Vagina (tissue), 2 donors: Measurements from ENCODE around the gene TSC2. TPM values are rescaled to one million over a fixed set of nuclear protein-coding genes. Genes with fewer than 3 reads are reported as not detected.

Source experiments
- DNase-seq, 2 donors: peaks; one replicate each; pipeline ENCODE4 v3.0.0-alpha.2; 2017; ENCODE audit errors: extremely low spot score in 2 of 2
- H3K27ac ChIP-seq: fragments of 200-600 bp; sonication (generic); one replicate; pipeline ENCODE4 v1.5.1; 2019
- H3K27me3 ChIP-seq: fragments of 200-600 bp; sonication (generic); one replicate; pipeline ENCODE4 v1.5.1; 2019
- H3K36me3 ChIP-seq, 2 donors: fragments of 200-600 bp; sonication (generic); one replicate each; pipeline ENCODE4 v1.5.1; 2017 to 2019
- H3K4me1 ChIP-seq: fragments of 200-600 bp; sonication (generic); one replicate; pipeline ENCODE4 v1.5.1; 2019
- H3K4me3 ChIP-seq, 2 donors: fragments of 200-600 bp; sonication (generic); 1 replicate in 1 of 2; 2 replicates in 1 of 2; pipeline ENCODE4 v1.5.1; 2016 to 2019
- H3K9me3 ChIP-seq: fragments of 200-600 bp; sonication (generic); one replicate; pipeline ENCODE4 v1.5.1; 2019
- CTCF ChIP-seq, 3 experiments: fragments of 450-650 bp in 2 of 3; fragments of 200-600 bp in 1 of 3; sonication (generic) in 1 of 3; IDR thresholded peaks; one replicate each; pipeline ENCODE4 v1.5.1; 2017 to 2019; ENCODE audit warnings: antibody characterized with exemption in 3 of 3, mild to moderate bottlenecking in 2 of 3, moderate library complexity in 2 of 3
- POLR2A ChIP-seq, 2 donors: fragments of 450-650 bp; IDR thresholded peaks; one replicate each; pipeline ENCODE4 v1.6.1; 2017; ENCODE audit warnings: antibody characterized with exemption in 2 of 2, mild to moderate bottlenecking in 2 of 2, moderate library complexity in 2 of 2
- POLR2AphosphoS5 ChIP-seq, 2 donors: sonication (generic); formaldehyde crosslinking; IDR thresholded peaks; one replicate each; pipeline ENCODE4 v1.9.0; 2017; ENCODE audit warnings: antibody characterized with exemption in 2 of 2, mild to moderate bottlenecking in 2 of 2, low read depth in 1 of 2; ENCODE audit not compliant: insufficient read depth in 1 of 2
- intact Hi-C: fragments of 100-400 bp; cut with DNase I; formaldehyde crosslinking; loops from one replicate; pipeline ENCODE4 v1.15.1; 2023
- total RNA-seq: library from RNA; depleted of rRNA; stranded (reverse); fragments of >200 nt; gene quantifications from one replicate; pipeline ENCODE4 v1.2.3, GENCODE V29; 2016

TSC2 gene
- total RNA-seq, 1 donor from 2014 or later = 78.6 TPM

GRCh38 chr16:2075631-2076030 lies 27.8 kb downstream of the TSC2 start:
- H3K4me3 ChIP-seq = no peak overlapping the region
- intact Hi-C loops = no loop called here
- peaks cover 0 to 75% of the 10 kb centered on the region in 2 donors for H3K36me3 ChIP-seq
- no peaks in the 10 kb centered on the region for H3K9me3 ChIP-seq
- DNase-seq = no peak
- TF ChIP-seq POLR2AphosphoS5 (IDR thresholded peaks at IDR 0.05; ENCODE audit: insufficient read depth in 1 of 2, low read depth in 1 of 2) (no peak), POLR2A (IDR thresholded peaks at IDR 0.05) (no peak), CTCF (IDR thresholded peaks at IDR 0.05) (no peak)
- H3K4me1 ChIP-seq = no peaks in the 10 kb centered on the region
- H3K27ac ChIP-seq = no peak overlapping the region
- H3K27me3 ChIP-seq = no peaks in the 10 kb centered on the region

GRCh38 chr16:2076072-2076865 lies 28.5 kb downstream of the TSC2 start:
- no peak overlapping the region for H3K4me3 ChIP-seq
- no peak for DNase-seq
- intact Hi-C loops = no loop called here
- H3K27me3 ChIP-seq = no peaks in the 10 kb centered on the region
- peaks cover 0 to 79% of the 10 kb centered on the region in 2 donors for H3K36me3 ChIP-seq
- TF ChIP-seq CTCF (IDR thresholded peaks at IDR 0.05) = no peak
- TF ChIP-seq POLR2AphosphoS5 (IDR thresholded peaks at IDR 0.05; ENCODE audit: insufficient read depth in 1 of 2, low read depth in 1 of 2) = no peak
- no peak for TF ChIP-seq POLR2A (IDR thresholded peaks at IDR 0.05)
- no peak overlapping the region for H3K27ac ChIP-seq
- no peaks in the 10 kb centered on the region for H3K4me1 ChIP-seq
- no peaks in the 10 kb centered on the region for H3K9me3 ChIP-seq

GRCh38 chr16:2077016-2077415 lies 29.2 kb downstream of the TSC2 start:
- H3K4me3 ChIP-seq = no peak overlapping the region
- H3K27ac ChIP-seq = no peak overlapping the region
- intact Hi-C loops = no loop called here
- H3K27me3 ChIP-seq = no peaks in the 10 kb centered on the region
- peaks cover 0 to 72% of the 10 kb centered on the region in 2 donors for H3K36me3 ChIP-seq
- DNase-seq = no peak
- peaks cover 7% of the 10 kb centered on the region for H3K4me1 ChIP-seq
- TF ChIP-seq CTCF (IDR thresholded peaks at IDR 0.05) (no peak), POLR2AphosphoS5 (IDR thresholded peaks at IDR 0.05; ENCODE audit: insufficient read depth in 1 of 2, low read depth in 1 of 2) (no peak), POLR2A (IDR thresholded peaks at IDR 0.05) (no peak)
- no peaks in the 10 kb centered on the region for H3K9me3 ChIP-seq

- H3K4me1 ChIP-seq = peaks cover 14% of the 10 kb centered on the region
- no peak overlapping the region for H3K4me3 ChIP-seq
- no peaks in the 10 kb centered on the region for H3K9me3 ChIP-seq
- peaks cover 0 to 65% of the 10 kb centered on the region in 2 donors for H3K36me3 ChIP-seq
- intact Hi-C loops = no loop called here
- TF ChIP-seq POLR2AphosphoS5 (IDR thresholded peaks at IDR 0.05; ENCODE audit: insufficient read depth in 1 of 2, low read depth in 1 of 2) = no peak
- no peak for TF ChIP-seq POLR2A (IDR thresholded peaks at IDR 0.05)
- TF ChIP-seq CTCF (IDR thresholded peaks at IDR 0.05) = no peak
- no peak for DNase-seq
- no peaks in the 10 kb centered on the region for H3K27me3 ChIP-seq
- no peak overlapping the region for H3K27ac ChIP-seq
Observed at GRCh38 chr16:2077696-2078095, 29.9 kb downstream of the TSC2 start.

GRCh38 chr16:2078096-2078495 lies 30.3 kb downstream of the TSC2 start:
- Histone ChIP-seq H3K4me1 (peaks cover 18% of the 10 kb centered on the region), H3K36me3 (peaks cover 0 to 61% of the 10 kb centered on the region in 2 donors), H3K27ac (no peak overlapping the region), H3K27me3 (no peaks in the 10 kb centered on the region), H3K9me3 (no peaks in the 10 kb centered on the region), H3K4me3 (no peak overlapping the region)
- intact Hi-C loops = no loop called here
- TF ChIP-seq CTCF (IDR thresholded peaks at IDR 0.05) (no peak), POLR2A (IDR thresholded peaks at IDR 0.05) (no peak), POLR2AphosphoS5 (IDR thresholded peaks at IDR 0.05; ENCODE audit: insufficient read depth in 1 of 2, low read depth in 1 of 2) (no peak)
- DNase-seq = no peak
